Measurements from ENCODE around the gene NXF1. TPM values are rescaled to one million over a fixed set of nuclear protein-coding genes. Genes with fewer than 3 reads are reported as not detected.

NXF1 gene
- total RNA-seq, 1 experiment from 2014 or later, result 69.0 TPM

- Mint-ChIP-seq H3K36me3 (ENCODE audit: insufficient read depth in 1 of 3, low read depth in 3 of 3) (peaks cover 39 to 80% (median 57%) of the 10 kb centered on the region in 3 experiments), H3K9me3 (no peaks in the 10 kb centered on the region; a peak in 1 of 5 replicates), H3K27ac (peak within 1 kb of the TSS; percentile 86 to 95 (median 93)), H3K4me3 (peak within 1 kb of the TSS; percentile 89 to 94), H3K4me1 (peaks cover 24 to 30% of the 10 kb centered on the region in 2 experiments), H3K27me3 (ENCODE audit: low read depth) (no peaks in the 10 kb centered on the region; the same call in 1 of the 2 replicates)
- Histone ChIP-seq H3K27ac (ENCODE audit: insufficient read length, low read depth, low read length) (no peak within 1 kb of the TSS), H2BK120ac (ENCODE audit: low read depth, low read length, poor library complexity, severe bottlenecking) (no peak within 1 kb of the TSS), H4K20me1 (ENCODE audit: control insufficient read depth, insufficient read depth, insufficient read length) (no peaks in the 10 kb centered on the region), H2AFZ (ENCODE audit: low read length) (no peak within 1 kb of the TSS), H4K8ac (replicated peaks; ENCODE audit: insufficient read length, low read depth, low read length) (no peak within 1 kb of the TSS), H3K79me2 (ENCODE audit: insufficient read depth, low read length) (no peaks in the 10 kb centered on the region; the same call in 1 of the 2 replicates), H2BK12ac (ENCODE audit: insufficient read length, low read depth, low read length) (no peak within 1 kb of the TSS), H2BK20ac (ENCODE audit: low read depth, low read length, poor library complexity, severe bottlenecking) (no peak within 1 kb of the TSS), H3K79me1 (ENCODE audit: insufficient read depth, low read depth, low read length, poor library complexity, severe bottlenecking) (no peaks in the 10 kb centered on the region), H3K18ac (ENCODE audit: insufficient read length, low read depth, low read length) (peak within 1 kb of the TSS; percentile 90), H3K4me2 (ENCODE audit: insufficient read depth, insufficient read length, low read length) (peak within 1 kb of the TSS; percentile 74), H2BK15ac (ENCODE audit: low read depth, low read length) (no peak within 1 kb of the TSS; the same call in 1 of the 2 replicates), H3K23me2 (ENCODE audit: insufficient read length, low read depth, low read length, poor library complexity, severe bottlenecking) (peaks cover 4% of the 10 kb centered on the region), H2BK5ac (ENCODE audit: insufficient read length, low read length) (no peak within 1 kb of the TSS), H4K91ac (ENCODE audit: insufficient read length, low read depth, low read length) (no peak within 1 kb of the TSS), H3K9ac (ENCODE audit: extremely low read depth, insufficient read length, low read length) (peak within 1 kb of the TSS; percentile 81), H3K4ac (ENCODE audit: low read depth, low read length) (no peak within 1 kb of the TSS), H4K5ac (ENCODE audit: insufficient read length, low read depth, low read length) (no peak within 1 kb of the TSS), H3T11ph (ENCODE audit: low read length) (no peak within 1 kb of the TSS), H3K56ac (ENCODE audit: insufficient read length, low read depth, low read length) (no peak within 1 kb of the TSS), H3K9me3 (ENCODE audit: control insufficient read depth, low read depth, low read length) (no peaks in the 10 kb centered on the region), H3K4me1 (ENCODE audit: insufficient read depth, low read length) (no peaks in the 10 kb centered on the region), H3K27me3 (ENCODE audit: insufficient read depth, low read length) (no peaks in the 10 kb centered on the region), H2AK5ac (ENCODE audit: insufficient read length, low read length) (no peak within 1 kb of the TSS), H3K14ac (ENCODE audit: insufficient read depth, low read length) (peak within 1 kb of the TSS; percentile 98), H3K23ac (ENCODE audit: insufficient read length, low read depth, low read length) (no peak within 1 kb of the TSS)
- TF ChIP-seq CTCF (conservative IDR thresholded peaks at IDR 0.05), result no peak; the same call in 2 of the 3 replicates
- no CpG with 5 or more reads among the region's 58 CpGs for WGBS (ENCODE audit: extremely low coverage, insufficient read length, low lambda C conversion rate)
- peak; percentile 89 for DNase-seq
Measured at GRCh38 chr11:62791501-62792201, 13.6 kb downstream of the NXF1 start, which contains the start of gene TMEM223. Gene TMEM223, minus strand, starts transcription at chr11:62792006. Its CDS starts 12 bp downstream, at chr11:62791994.
